ENCODE measurements around the gene C10orf67.
"Not testable (repeated sequence)": the region's sequence is repeated elsewhere in the genome, so short reads cannot be mapped to it uniquely, and the experiment has no call there.

Gene C10orf67

GRCh38 chr10:23344241-23344841, at the start of gene C10orf67:
Gene C10orf67, minus strand, starts transcription at chr10:23344797. Its CDS starts 23 bp downstream, at chr10:23344774.
- no peak for TF ChIP-seq MYC (IDR thresholded peaks at IDR 0.05; ENCODE audit: low read depth, low read length)
- TF ChIP-seq, protein P1, sequence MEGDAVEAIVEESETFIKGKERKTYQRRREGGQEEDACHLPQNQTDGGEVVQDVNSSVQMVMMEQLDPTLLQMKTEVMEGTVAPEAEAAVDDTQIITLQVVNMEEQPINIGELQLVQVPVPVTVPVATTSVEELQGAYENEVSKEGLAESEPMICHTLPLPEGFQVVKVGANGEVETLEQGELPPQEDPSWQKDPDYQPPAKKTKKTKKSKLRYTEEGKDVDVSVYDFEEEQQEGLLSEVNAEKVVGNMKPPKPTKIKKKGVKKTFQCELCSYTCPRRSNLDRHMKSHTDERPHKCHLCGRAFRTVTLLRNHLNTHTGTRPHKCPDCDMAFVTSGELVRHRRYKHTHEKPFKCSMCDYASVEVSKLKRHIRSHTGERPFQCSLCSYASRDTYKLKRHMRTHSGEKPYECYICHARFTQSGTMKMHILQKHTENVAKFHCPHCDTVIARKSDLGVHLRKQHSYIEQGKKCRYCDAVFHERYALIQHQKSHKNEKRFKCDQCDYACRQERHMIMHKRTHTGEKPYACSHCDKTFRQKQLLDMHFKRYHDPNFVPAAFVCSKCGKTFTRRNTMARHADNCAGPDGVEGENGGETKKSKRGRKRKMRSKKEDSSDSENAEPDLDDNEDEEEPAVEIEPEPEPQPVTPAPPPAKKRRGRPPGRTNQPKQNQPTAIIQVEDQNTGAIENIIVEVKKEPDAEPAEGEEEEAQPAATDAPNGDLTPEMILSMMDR (IDR thresholded peaks at IDR 0.05; ENCODE audit: low read depth, low read length), result no peak
- no peak for TF ChIP-seq POLR2A (IDR thresholded peaks at IDR 0.05; ENCODE audit: extremely low read depth, insufficient read length)
- TF ChIP-seq, protein P2, sequence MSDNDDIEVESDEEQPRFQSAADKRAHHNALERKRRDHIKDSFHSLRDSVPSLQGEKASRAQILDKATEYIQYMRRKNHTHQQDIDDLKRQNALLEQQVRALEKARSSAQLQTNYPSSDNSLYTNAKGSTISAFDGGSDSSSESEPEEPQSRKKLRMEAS (IDR thresholded peaks at IDR 0.05; ENCODE audit: low read depth, low read length), result no peak

DNA sequence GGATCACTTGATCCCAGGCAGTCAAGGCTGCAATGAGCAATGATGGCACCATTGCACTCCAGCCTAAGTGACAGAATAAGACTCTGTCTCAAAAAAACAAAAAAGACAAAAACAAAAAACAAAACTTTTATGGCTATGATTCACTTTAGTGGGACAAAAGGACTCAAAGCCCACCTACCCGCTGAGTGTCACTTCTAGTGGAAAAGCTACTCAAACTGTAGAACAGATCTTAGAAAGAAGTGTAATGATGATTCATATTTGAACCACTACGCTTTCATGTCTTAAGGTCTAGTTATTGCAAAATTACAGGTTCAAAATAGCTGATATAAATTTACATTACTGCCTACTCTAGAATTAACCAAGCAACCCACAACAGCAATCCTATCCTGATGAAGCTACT, 47.2 kb upstream of the C10orf67 start:
- H3K4me3 ChIP-seq (ENCODE audit: low read depth, low read length), result no peak overlapping the region
- no peak for DNase-seq (ENCODE audit: low read depth)
- TF ChIP-seq, protein P1 (IDR thresholded peaks at IDR 0.05; ENCODE audit: low read depth, low read length), result no peak
- TF ChIP-seq MYC (IDR thresholded peaks at IDR 0.05; ENCODE audit: low read depth, low read length) (no peak), POLR2A (IDR thresholded peaks at IDR 0.05; ENCODE audit: extremely low read depth, insufficient read length) (no peak)
- TF ChIP-seq, protein P2 (IDR thresholded peaks at IDR 0.05; ENCODE audit: low read depth, low read length), result no peak

More at GRCh38 chr10:23344241-23344841, at the start of gene C10orf67:
- no peak within 1 kb of the TSS for H3K4me3 ChIP-seq (ENCODE audit: low read depth, low read length)
- DNase-seq (ENCODE audit: low read depth), result no peak

DNA sequence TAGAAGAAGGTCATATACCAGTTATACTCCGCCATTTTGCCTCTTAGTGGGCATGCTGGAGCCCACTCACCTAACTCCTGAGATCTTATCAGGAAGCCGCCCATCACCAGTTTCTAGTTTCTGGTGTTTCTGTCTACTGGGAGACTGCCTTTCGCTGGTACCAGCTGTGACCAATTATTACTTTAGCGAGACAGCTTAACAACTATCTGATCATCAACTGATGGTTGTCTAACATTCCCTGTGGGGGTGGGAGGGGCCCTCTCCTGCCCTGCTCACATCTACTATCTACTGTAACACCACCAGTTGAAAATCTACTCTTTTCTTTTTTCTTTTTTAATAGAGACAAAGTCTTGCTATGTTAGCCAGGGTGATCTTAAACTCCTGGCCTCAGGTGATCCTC, 46.2 kb upstream of the C10orf67 start:
- H3K4me3 ChIP-seq (ENCODE audit: low read depth, low read length), result no peak overlapping the region
- TF ChIP-seq, protein P2 (IDR thresholded peaks at IDR 0.05; ENCODE audit: low read depth, low read length), result no peak
- no peak for TF ChIP-seq POLR2A (IDR thresholded peaks at IDR 0.05; ENCODE audit: extremely low read depth, insufficient read length)
- TF ChIP-seq, protein P1 (IDR thresholded peaks at IDR 0.05; ENCODE audit: low read depth, low read length), result no peak
- TF ChIP-seq MYC (IDR thresholded peaks at IDR 0.05; ENCODE audit: low read depth, low read length), result no peak
- DNase-seq (ENCODE audit: low read depth), result no peak

DNA sequence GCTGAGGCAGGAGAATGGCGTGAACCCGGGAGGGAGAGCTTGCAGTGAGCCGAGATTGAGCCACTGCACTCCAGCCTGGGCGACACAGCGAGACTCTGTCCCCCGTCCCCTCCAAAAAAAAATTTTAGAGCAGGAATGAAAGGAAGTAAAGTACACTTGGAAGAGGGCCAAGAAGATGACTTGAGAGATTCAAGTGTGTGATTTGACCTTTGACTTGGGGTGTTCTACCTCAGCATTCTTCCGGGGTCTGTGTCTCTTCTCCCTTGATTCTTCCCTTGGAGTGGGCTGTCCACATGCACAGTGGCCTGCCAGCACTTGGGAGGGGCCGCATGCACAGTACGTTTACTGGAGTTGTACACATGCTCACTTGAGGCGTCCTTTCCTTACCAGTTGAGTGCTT, 45.8 kb upstream of the C10orf67 start:
- not testable (repeated sequence) for DNase-seq (ENCODE audit: low read depth); H3K4me3 ChIP-seq (ENCODE audit: low read depth, low read length)

GRCh38 chr10:23387516-23387915, 42.9 kb upstream of the C10orf67 start:
- not testable (repeated sequence) for DNase-seq (ENCODE audit: low read depth); H3K4me3 ChIP-seq (ENCODE audit: low read depth, low read length)

GRCh38 chr10:23386052-23386451, 41.5 kb upstream of the C10orf67 start:
- no peak for DNase-seq (ENCODE audit: low read depth)
- H3K4me3 ChIP-seq (ENCODE audit: low read depth, low read length), result no peak overlapping the region
- TF ChIP-seq MYC (IDR thresholded peaks at IDR 0.05; ENCODE audit: low read depth, low read length) (no peak), POLR2A (IDR thresholded peaks at IDR 0.05; ENCODE audit: extremely low read depth, insufficient read length) (no peak)
- TF ChIP-seq, protein P1 (IDR thresholded peaks at IDR 0.05; ENCODE audit: low read depth, low read length), result no peak
- TF ChIP-seq, protein P2 (IDR thresholded peaks at IDR 0.05; ENCODE audit: low read depth, low read length), result no peak

DNA sequence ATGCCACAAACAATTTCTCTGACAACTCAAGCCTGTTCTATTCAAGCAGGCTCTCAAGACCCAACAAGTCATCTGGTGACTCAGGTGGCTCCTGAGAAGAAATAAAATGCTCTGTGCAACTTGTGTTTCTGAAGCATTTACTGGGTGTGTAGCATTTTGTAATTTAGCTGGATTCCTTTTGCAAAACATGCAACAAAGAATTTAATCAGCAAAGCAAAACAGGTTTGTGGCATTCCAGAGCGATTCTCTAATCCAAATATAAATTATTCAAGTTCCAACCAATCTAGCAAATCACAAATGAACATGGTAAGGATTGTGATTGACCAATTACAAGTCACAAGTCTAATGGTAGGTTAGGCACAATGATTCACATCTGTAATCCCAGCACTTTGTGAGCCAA, 39.8 kb upstream of the C10orf67 start:
- DNase-seq (ENCODE audit: low read depth), result no peak
- H3K4me3 ChIP-seq (ENCODE audit: low read depth, low read length), result no peak overlapping the region
- TF ChIP-seq, protein P1 (IDR thresholded peaks at IDR 0.05; ENCODE audit: low read depth, low read length), result no peak
- TF ChIP-seq, protein P2 (IDR thresholded peaks at IDR 0.05; ENCODE audit: low read depth, low read length), result no peak
- TF ChIP-seq POLR2A (IDR thresholded peaks at IDR 0.05; ENCODE audit: extremely low read depth, insufficient read length) (no peak), MYC (IDR thresholded peaks at IDR 0.05; ENCODE audit: low read depth, low read length) (no peak)

Measured in NB4 (cell line).